GM10248 (cell line): ENCODE measurements around the gene SPTBN2.

Source experiments
- CTCF ChIA-PET: fragments of 300-600 bp; sonication (Branson Sonifier 250); formaldehyde crosslinking; extraction: SDS; loops from one replicate; lab custom pipeline; 2021; ENCODE audit warnings: antibody characterized with exemption; lab: Yijun Ruan, JAX
- POLR2A ChIA-PET: fragments of 350-650 bp; sonication (Branson Sonifier 250); formaldehyde crosslinking; extraction: SDS; loops from one replicate; lab custom pipeline; 2020; ENCODE audit warnings: antibody characterized with exemption; lab: Yijun Ruan, JAX
- DNase-seq: peaks from one replicate; pipeline ENCODE4 v3.0.0; 2012; ENCODE audit errors: extremely low spot score
- CTCF ChIP-seq: IDR thresholded peaks from 2 replicates; pipeline ENCODE4 v1.5.1; 2012; ENCODE audit warnings: mild to moderate bottlenecking, low read depth; ENCODE audit errors: extremely low read depth, missing control alignments, control extremely low read depth

The SPTBN2 gene

GRCh38 chr11:66752148-66752547, 23.1 kb upstream of the SPTBN2 start:
- ChIA-PET CTCF (no interaction called here), POLR2A (no interaction called here)
- TF ChIP-seq CTCF: no peak
- no peak for DNase-seq

- CTCF ChIA-PET: no interaction called here
- no peak for TF ChIP-seq CTCF
- POLR2A ChIA-PET: no interaction called here
- no peak for DNase-seq
Observed at GRCh38 chr11:66749091-66749490, 20.1 kb upstream of the SPTBN2 start.

- TF ChIP-seq CTCF: no peak
- DNase-seq: no peak
- ChIA-PET CTCF (interaction anchor here (0.9 to 1.0 kb wide), 3 partner anchors 11 to 86 kb away, joined by 3 to 4 read pairs (median 3); no protein-coding TSS in a partner anchor), POLR2A (interaction anchor here (0.6 kb wide), 1 partner anchor 23 kb away, joined by 3 read pairs; no protein-coding TSS in a partner anchor)
Observed at GRCh38 chr11:66747480-66747879, 18.5 kb upstream of the SPTBN2 start.

GRCh38 chr11:66745356-66746235, 16.6 kb upstream of the SPTBN2 start:
- CTCF ChIA-PET: interaction anchor here (1.0 to 1.2 kb wide), 2 partner anchors 9 to 89 kb away, joined by 3 to 4 read pairs; no protein-coding TSS in a partner anchor
- peak; percentile 68 for DNase-seq
- POLR2A ChIA-PET: no interaction called here
- TF ChIP-seq CTCF: no peak

- ChIA-PET POLR2A (no interaction called here), CTCF (interaction anchor here (1.0 to 1.2 kb wide), 2 partner anchors 8 to 89 kb away, joined by 3 to 4 read pairs; no protein-coding TSS in a partner anchor)
- peak; percentile 20 for TF ChIP-seq CTCF
- DNase-seq: peak; percentile 99
Observed at GRCh38 chr11:66744485-66745355, 15.7 kb upstream of the SPTBN2 start.

- no peak for DNase-seq
- ChIA-PET POLR2A (interaction anchor here (0.7 kb wide), 1 partner anchor 372 kb away, joined by 5 read pairs; the partner anchor contains the start of gene SLC29A2), CTCF (interaction anchor here (0.9 to 1.3 kb wide), 3 partner anchors 17 to 91 kb away, joined by 4 to 5 read pairs (median 4); no protein-coding TSS in a partner anchor)
- TF ChIP-seq CTCF: no peak
Observed at GRCh38 chr11:66743271-66743968, 14.4 kb upstream of the SPTBN2 start.
